BJ (cell line): ENCODE data around the gene CRISPLD2. TPM values are rescaled to one million over a fixed set of nuclear protein-coding genes. Genes with fewer than 3 reads are reported as not detected.

Experiments used
- CTCF ChIA-PET: fragments of 350-600 bp; formaldehyde crosslinking; extraction: SDS; loops from one replicate; lab custom pipeline; 2021; ENCODE audit warnings: antibody characterized with exemption, inconsistent platforms; lab: Yijun Ruan, JAX
- POLR2A ChIA-PET: fragments of 300-600 bp; sonication (Branson Sonifier 250); formaldehyde crosslinking; extraction: SDS; loops from one replicate; lab custom pipeline; 2021; ENCODE audit warnings: antibody characterized with exemption; lab: Charles Lee
- DNase-seq: peaks from one replicate; pipeline ENCODE4 v3.0.0-alpha.2; 2011; ENCODE audit warnings: low read depth
- H3K27me3 ChIP-seq: 2 replicates; pipeline ENCODE4 v1.6.0; 2011; ENCODE audit warnings: low read length; ENCODE audit not compliant: control insufficient read depth, insufficient read depth
- H3K36me3 ChIP-seq: 2 replicates; pipeline ENCODE4 v1.5.1; 2011; ENCODE audit warnings: low read length; ENCODE audit not compliant: control insufficient read depth, insufficient read depth
- H3K4me3 ChIP-seq: 2 replicates; pipeline ENCODE4 v1.5.1; 2011; ENCODE audit warnings: low read depth, mild to moderate bottlenecking, control low read depth, low read length
- CTCF ChIP-seq: IDR thresholded peaks from 2 replicates; pipeline ENCODE4 v1.5.1; 2011; ENCODE audit warnings: low read depth, mild to moderate bottlenecking, control low read depth, inconsistent platforms, low read length, moderate library complexity; ENCODE audit not compliant: insufficient read depth
- polyA plus RNA-seq: library from polyadenylated mRNA; depleted of rRNA; stranded (reverse); fragments of >200 nt; gene quantifications from 2 replicates; pipeline ENCODE4 v1.2.3, GENCODE V29; 2011

The CRISPLD2 gene
- polyA plus RNA-seq, 1 experiment: 183 TPM

GRCh38 chr16:84924331-84925091 is 104.7 kb downstream of the CRISPLD2 start:
- no peak for TF ChIP-seq CTCF
- no peak for DNase-seq
- CTCF ChIA-PET: interaction anchor here (0.6 to 8.1 kb wide), 22 partner anchors 8 to 190 kb away, joined by 3 to 120 read pairs (median 4); no protein-coding TSS in a partner anchor
- H3K4me3 ChIP-seq: no peak overlapping the region
- no peaks in the 10 kb centered on the region for H3K36me3 ChIP-seq
- no peaks in the 10 kb centered on the region for H3K27me3 ChIP-seq
- POLR2A ChIA-PET: no interaction called here

GRCh38 chr16:84925092-84925772 is 105.4 kb downstream of the CRISPLD2 start:
- Histone ChIP-seq H3K36me3 (no peaks in the 10 kb centered on the region), H3K27me3 (no peaks in the 10 kb centered on the region), H3K4me3 (no peak overlapping the region)
- CTCF ChIA-PET: interaction anchor here (0.5 to 8.1 kb wide), 27 partner anchors 8 to 190 kb away, joined by 3 to 120 read pairs (median 4); no protein-coding TSS in a partner anchor
- DNase-seq: no peak
- TF ChIP-seq CTCF: peak; percentile 92
- POLR2A ChIA-PET: no interaction called here

GRCh38 chr16:84925773-84926372 is 106.1 kb downstream of the CRISPLD2 start:
- CTCF ChIA-PET: interaction anchor here (0.8 to 8.1 kb wide), 19 partner anchors 9 to 172 kb away, joined by 3 to 120 read pairs (median 5); no protein-coding TSS in a partner anchor
- H3K4me3 ChIP-seq: no peak overlapping the region
- no peaks in the 10 kb centered on the region for H3K36me3 ChIP-seq
- TF ChIP-seq CTCF: no peak
- H3K27me3 ChIP-seq: no peaks in the 10 kb centered on the region
- DNase-seq: no peak
- POLR2A ChIA-PET: interaction anchor here (0.6 kb wide), 1 partner anchor 47 kb away, joined by 8 read pairs; no protein-coding TSS in a partner anchor

- no peak for TF ChIP-seq CTCF
Measured at GRCh38 chr16:84926462-84926861, 106.7 kb downstream of the CRISPLD2 start.

More at GRCh38 chr16:84926462-84926861, 106.7 kb downstream of the CRISPLD2 start:
- Histone ChIP-seq H3K4me3 (no peak overlapping the region), H3K27me3 (no peaks in the 10 kb centered on the region), H3K36me3 (no peaks in the 10 kb centered on the region)
- no peak for DNase-seq
- ChIA-PET POLR2A (no interaction called here), CTCF (interaction anchor here (0.9 to 8.1 kb wide), 11 partner anchors 8 to 172 kb away, joined by 3 to 120 read pairs (median 12); no protein-coding TSS in a partner anchor)
